Stimulated activated CD4-positive, alpha-beta T cell treated with anti-CD3 and anti-CD28 coated beads, Interleukin-1b, Interleukin-23, amount 100 ng/mL, for 24 hours (primary cell): ENCODE data around the gene ZNF235.
"Not testable (repeated sequence)": the region's sequence is repeated elsewhere in the genome, so short reads cannot be mapped to it uniquely, and the experiment has no call there.

Experiments used
- DNase-seq, 4 experiments: peaks; one replicate each; pipeline ENCODE4 v3.0.0-alpha.2; 2020; ENCODE audit warnings: low read depth in 4 of 4, low spot score in 1 of 4

The ZNF235 gene

GRCh38 chr19:44304659-44305193 lies at the start of gene ZNF235:
Gene ZNF235, minus strand, starts transcription at chr19:44305025. Its CDS starts 1,621 bp downstream, at chr19:44303404.
- DNase-seq: peak; percentile 49 to 59 (median 53)

GRCh38 chr19:44346556-44346955 lies 41.7 kb upstream of the ZNF235 start:
- DNase-seq: no peak

- DNase-seq: no peak
These were observed 41.1 kb upstream of the ZNF235 start for GRCh38 chr19:44345959-44346358.

GRCh38 chr19:44344255-44344654 lies 39.4 kb upstream of the ZNF235 start:
- DNase-seq: no peak

GRCh38 chr19:44341794-44342193 lies 37.0 kb upstream of the ZNF235 start:
- no peak for DNase-seq

- not testable (repeated sequence) for DNase-seq
These were observed 29.8 kb upstream of the ZNF235 start for GRCh38 chr19:44334639-44335038.

GRCh38 chr19:44332145-44332544 lies 27.3 kb upstream of the ZNF235 start:
- no peak for DNase-seq

- no peak for DNase-seq
These were observed 11.1 kb upstream of the ZNF235 start for GRCh38 chr19:44315883-44316282.

- no peak for DNase-seq
These were observed 8.4 kb upstream of the ZNF235 start for GRCh38 chr19:44313231-44313630.

GRCh38 chr19:44308011-44308410 lies 3.2 kb upstream of the ZNF235 start:
- DNase-seq: no peak

- DNase-seq: no peak
These were observed 1.5 kb upstream of the ZNF235 start for GRCh38 chr19:44306283-44306682.

- no peak for DNase-seq
These were observed 632 bp upstream of the ZNF235 start for GRCh38 chr19:44305457-44305856.

- DNase-seq: no peak
These were observed 753 bp downstream of the ZNF235 start for GRCh38 chr19:44303976-44304568.

GRCh38 chr19:44303320-44303719 lies 1.5 kb downstream of the ZNF235 start:
- no peak for DNase-seq

GRCh38 chr19:44284968-44285367 lies 19.9 kb downstream of the ZNF235 start:
- DNase-seq: no peak

- DNase-seq: no peak
These were observed 22.0 kb downstream of the ZNF235 start for GRCh38 chr19:44282846-44283245.

- no peak for DNase-seq
These were observed 23.9 kb downstream of the ZNF235 start for GRCh38 chr19:44280916-44281315.

GRCh38 chr19:44278181-44278690 lies 26.6 kb downstream of the ZNF235 start:
- DNase-seq: no peak

- no peak for DNase-seq
These were observed 27.5 kb downstream of the ZNF235 start for GRCh38 chr19:44277331-44277730.

GRCh38 chr19:44260695-44261446 lies 44.0 kb downstream of the ZNF235 start:
- DNase-seq: no peak

GRCh38 chr19:44260343-44260681 lies 44.5 kb downstream of the ZNF235 start:
- no peak for DNase-seq

- DNase-seq: no peak
These were observed 45.9 kb downstream of the ZNF235 start for GRCh38 chr19:44258835-44259413.
